Fibroblast of the aortic adventitia (primary cell): Measurements from ENCODE around the gene SLC19A2. TPM values are rescaled to one million over a fixed set of nuclear protein-coding genes. Genes with fewer than 3 reads are reported as not detected.

Experiments used
- DNase-seq: peaks from one replicate; pipeline ENCODE4 v3.0.0-alpha.2; 2010; ENCODE audit warnings: low read depth
- H3K4me3 ChIP-seq: 2 replicates; pipeline ENCODE4 v1.5.1; 2011; ENCODE audit warnings: low read depth, mild to moderate bottlenecking, control low read depth, low read length, moderate library complexity
- total RNA-seq: library from RNA; depleted of rRNA; stranded (reverse); fragments of >200 nt; gene quantifications from 2 replicates; pipeline ENCODE4 v1.2.3, GENCODE V29; 2012; ENCODE audit warnings: low replicate concordance
- TF ChIP-seq, protein P1 (sequence below): IDR thresholded peaks from 2 replicates; pipeline ENCODE4 v1.5.1; 2011; ENCODE audit warnings: mild to moderate bottlenecking, low read length, control low read depth, inconsistent platforms; ENCODE audit not compliant: insufficient read depth

The SLC19A2 gene
- total RNA-seq, 1 donor: 7.7 TPM

- TF ChIP-seq, protein P1, sequence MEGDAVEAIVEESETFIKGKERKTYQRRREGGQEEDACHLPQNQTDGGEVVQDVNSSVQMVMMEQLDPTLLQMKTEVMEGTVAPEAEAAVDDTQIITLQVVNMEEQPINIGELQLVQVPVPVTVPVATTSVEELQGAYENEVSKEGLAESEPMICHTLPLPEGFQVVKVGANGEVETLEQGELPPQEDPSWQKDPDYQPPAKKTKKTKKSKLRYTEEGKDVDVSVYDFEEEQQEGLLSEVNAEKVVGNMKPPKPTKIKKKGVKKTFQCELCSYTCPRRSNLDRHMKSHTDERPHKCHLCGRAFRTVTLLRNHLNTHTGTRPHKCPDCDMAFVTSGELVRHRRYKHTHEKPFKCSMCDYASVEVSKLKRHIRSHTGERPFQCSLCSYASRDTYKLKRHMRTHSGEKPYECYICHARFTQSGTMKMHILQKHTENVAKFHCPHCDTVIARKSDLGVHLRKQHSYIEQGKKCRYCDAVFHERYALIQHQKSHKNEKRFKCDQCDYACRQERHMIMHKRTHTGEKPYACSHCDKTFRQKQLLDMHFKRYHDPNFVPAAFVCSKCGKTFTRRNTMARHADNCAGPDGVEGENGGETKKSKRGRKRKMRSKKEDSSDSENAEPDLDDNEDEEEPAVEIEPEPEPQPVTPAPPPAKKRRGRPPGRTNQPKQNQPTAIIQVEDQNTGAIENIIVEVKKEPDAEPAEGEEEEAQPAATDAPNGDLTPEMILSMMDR: no peak
- DNase-seq: no peak
- H3K4me3 ChIP-seq: no peak overlapping the region
These were observed 20.5 kb downstream of the SLC19A2 start for GRCh38 chr1:169465281-169465680.

GRCh38 chr1:169462385-169462784, 23.4 kb downstream of the SLC19A2 start:
- TF ChIP-seq, protein P1: no peak
- no peak for DNase-seq
- no peak overlapping the region for H3K4me3 ChIP-seq

DNA sequence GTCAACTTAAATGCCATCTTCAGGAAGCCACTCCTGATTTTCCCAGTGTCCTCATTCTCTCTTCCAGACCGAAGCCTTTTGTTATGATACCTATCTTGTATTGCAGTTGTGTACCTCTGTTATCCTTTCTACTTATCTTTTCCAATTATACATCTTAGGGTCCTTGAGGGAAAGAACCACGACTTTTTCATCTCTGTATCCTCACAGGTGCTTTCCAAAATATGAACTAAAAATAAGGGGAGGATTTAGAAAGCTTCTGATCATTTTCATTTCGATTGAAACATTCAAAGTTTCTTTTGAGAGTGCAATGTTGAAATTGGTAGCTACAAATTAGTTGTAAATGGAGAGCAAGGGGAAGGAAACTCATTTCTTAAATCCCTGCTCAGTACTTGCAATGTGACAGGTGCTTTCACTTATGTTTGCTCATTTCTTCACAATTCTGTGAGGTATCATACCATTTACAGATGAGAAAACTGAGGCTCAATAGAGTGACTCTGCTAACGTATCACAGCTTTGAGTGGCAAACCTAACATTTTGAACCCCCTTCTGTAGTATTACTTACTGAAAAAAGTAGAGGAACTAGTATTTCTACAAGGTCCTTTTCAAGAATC, 24.2 kb downstream of the SLC19A2 start:
- no peak overlapping the region for H3K4me3 ChIP-seq
- TF ChIP-seq, protein P1: no peak

GRCh38 chr1:169460191-169460833, 25.4 kb downstream of the SLC19A2 start:
- no peak overlapping the region for H3K4me3 ChIP-seq
- TF ChIP-seq, protein P1: no peak
- peak; percentile 28 for DNase-seq

More for the DNA sequence above, 24.2 kb downstream of the SLC19A2 start:
- DNase-seq: no peak

DNA sequence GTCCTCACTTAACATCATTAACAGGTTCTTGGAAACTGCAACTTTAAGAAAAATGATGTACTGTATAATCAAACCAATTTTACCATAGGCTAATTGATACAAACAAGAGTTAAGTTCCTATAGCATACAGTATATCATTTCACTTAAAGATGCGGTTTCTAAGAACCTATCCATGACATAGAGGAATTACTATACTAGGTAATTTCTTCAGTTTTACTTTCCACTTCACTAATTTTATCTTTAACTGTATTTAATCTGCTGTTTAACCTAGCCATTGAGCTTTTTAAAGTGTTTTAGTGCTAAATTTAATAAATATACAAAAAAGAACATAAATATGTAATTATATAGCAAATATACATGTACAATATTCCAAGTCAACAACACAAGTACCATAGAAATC, 28.3 kb downstream of the SLC19A2 start:
- DNase-seq: no peak
- TF ChIP-seq, protein P1: no peak
- H3K4me3 ChIP-seq: no peak overlapping the region

GRCh38 chr1:169456029-169456428, 29.7 kb downstream of the SLC19A2 start:
- no peak for DNase-seq
- TF ChIP-seq, protein P1: no peak
- H3K4me3 ChIP-seq: no peak overlapping the region
